ENCODE data around the gene MEGF6. TPM values are rescaled to one million over a fixed set of nuclear protein-coding genes. Genes with fewer than 3 reads are reported as not detected.

The MEGF6 gene
- total RNA-seq, 4 donors from 2014 or later: 10.0 to 24.7 (median 17.1) TPM

DNA sequence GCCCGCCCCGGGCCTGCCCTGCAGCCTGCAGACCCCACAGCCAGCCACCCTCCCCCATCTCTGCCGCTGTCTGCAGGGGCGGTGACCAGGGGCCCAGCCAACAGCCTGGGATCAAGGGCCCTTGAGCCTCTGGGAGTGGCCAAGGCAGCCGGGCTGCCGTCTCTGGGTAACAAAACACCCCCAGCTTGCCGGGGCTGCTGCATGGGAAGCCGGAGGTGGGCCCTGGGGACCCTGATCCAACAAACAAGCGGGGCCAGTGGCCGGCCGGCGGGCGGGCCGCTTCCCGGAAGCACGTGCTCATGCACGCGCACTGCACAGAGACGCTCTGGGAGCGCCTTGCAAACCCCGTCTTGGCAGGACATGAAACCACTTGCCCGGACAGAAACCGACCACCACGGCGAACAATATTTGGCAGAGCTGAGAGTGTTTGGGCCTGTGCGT is 13.2 kb downstream of the MEGF6 start:
- TF ChIP-seq, protein P1, sequence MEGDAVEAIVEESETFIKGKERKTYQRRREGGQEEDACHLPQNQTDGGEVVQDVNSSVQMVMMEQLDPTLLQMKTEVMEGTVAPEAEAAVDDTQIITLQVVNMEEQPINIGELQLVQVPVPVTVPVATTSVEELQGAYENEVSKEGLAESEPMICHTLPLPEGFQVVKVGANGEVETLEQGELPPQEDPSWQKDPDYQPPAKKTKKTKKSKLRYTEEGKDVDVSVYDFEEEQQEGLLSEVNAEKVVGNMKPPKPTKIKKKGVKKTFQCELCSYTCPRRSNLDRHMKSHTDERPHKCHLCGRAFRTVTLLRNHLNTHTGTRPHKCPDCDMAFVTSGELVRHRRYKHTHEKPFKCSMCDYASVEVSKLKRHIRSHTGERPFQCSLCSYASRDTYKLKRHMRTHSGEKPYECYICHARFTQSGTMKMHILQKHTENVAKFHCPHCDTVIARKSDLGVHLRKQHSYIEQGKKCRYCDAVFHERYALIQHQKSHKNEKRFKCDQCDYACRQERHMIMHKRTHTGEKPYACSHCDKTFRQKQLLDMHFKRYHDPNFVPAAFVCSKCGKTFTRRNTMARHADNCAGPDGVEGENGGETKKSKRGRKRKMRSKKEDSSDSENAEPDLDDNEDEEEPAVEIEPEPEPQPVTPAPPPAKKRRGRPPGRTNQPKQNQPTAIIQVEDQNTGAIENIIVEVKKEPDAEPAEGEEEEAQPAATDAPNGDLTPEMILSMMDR (IDR thresholded peaks at IDR 0.05; ENCODE audit: low read depth): no peak

DNA sequence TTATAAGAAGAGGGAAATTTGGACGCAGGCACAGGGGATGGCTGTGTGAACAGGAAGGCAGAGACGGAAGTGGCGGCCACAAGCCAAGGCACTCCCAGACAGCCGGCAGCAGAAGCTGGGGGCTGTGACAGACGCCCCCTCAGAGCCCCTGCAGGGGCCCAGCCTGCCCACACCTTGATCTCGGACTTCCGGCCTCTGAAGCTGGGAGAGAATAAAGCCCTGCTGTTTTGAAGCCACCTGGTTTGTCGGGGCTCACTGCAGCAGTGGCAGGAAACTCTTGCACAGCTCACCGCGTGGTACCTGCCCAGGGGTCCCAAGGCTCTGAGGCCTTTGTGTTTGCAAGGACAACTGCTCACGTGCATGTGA is 13.7 kb downstream of the MEGF6 start:
- TF ChIP-seq, protein P1 (IDR thresholded peaks at IDR 0.05; ENCODE audit: low read depth): no peak

DNA sequence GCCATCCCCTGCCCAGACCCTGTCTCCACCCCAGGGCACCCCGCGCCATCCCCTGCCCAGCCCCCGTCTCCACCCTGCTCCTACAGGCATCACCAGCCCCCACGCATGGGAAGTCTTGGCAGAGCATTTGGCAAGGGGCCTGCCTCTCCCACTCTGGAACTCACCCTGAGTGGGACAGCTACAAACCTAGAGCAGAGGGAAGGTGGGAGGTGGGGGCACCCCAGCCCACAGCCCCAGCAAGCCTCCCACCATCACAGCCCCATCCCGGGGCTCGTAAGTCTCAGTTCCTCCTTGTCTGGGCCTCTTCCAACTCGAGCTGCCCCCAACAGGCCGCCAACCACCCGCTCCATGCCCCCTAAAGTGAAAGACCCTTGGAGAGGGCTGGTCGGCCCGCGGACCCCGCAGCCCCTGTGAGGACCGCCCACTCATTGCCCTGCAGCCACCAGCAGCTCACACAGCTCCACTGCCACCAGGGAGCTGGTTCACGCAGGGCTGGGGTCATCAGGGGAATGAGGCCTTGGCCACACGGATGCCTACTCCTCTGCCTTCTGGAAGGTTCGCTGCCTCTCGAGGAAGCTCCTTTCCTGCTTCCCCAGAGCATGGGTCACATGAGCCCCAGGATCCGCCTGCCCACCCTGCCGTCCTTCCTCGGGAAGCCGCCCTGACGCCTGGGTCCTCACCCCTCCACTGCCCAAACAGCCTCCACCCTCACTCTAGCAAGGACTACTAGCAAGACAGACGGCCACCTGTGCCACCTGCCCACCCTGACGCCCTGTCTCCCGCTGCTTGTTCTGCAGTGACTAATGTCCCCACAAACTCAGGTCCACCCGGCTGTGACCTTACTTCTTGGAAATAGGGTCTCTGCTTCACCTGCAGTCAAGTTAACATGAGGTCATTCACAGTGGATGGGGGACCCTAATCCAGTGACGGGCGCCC is 14.4 kb downstream of the MEGF6 start:
- TF ChIP-seq, protein P1 (IDR thresholded peaks at IDR 0.05; ENCODE audit: low read depth): no peak

DNA sequence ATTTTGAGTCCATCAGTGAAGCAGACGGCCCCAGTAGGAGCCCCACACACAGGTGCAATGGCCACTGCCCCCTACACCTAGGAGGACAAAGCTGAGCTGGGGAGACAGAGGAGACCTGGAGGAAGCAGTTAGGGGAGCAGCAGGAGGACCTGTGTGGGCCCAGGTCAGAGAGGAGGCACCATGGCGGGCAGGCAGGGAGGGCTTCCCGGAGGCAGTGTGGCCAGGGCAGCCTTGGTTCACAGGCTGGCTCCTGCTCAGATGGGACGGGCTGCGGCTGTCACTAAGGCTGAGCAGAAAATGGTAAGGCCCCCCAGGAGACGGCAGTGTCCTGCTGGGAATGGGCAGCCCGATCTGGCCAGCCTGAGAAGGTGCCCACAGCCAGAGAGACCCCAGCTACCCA is 15.4 kb downstream of the MEGF6 start:
- TF ChIP-seq, protein P1 (IDR thresholded peaks at IDR 0.05; ENCODE audit: low read depth): no peak

DNA sequence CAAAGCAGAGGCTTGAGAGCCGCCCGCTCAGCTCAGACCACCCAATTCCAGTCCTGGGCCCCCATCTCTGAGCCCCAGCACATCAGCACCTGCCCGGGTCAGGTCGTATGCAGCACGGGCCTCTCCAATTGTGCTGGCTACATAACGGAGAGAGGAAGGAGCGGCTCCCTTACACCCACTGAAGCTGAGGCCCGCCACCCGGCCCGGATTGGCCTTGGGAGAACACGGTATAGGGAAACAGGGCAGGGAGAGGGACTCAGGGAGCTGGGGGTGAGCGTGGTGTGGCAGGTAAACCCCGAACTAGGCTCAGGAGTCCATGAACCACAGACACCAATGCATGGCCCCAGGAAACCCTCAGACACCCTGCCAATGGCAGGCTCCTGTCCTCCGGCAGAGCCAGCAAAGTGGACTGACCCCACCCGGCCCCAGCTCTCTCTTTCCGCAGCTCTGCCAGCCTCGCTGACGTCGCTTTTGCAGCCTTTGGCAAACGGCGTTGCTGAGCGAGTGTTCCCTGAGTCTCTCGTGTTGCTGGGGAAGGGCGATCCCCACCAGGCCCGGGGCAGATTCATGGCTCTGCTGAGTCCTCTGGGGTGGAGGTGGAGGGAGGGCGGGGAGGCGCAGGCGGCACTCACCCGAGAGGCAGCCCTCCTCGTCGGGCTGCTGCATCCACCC is 16.5 kb downstream of the MEGF6 start:
- TF ChIP-seq, protein P1 (IDR thresholded peaks at IDR 0.05; ENCODE audit: low read depth): no peak

DNA sequence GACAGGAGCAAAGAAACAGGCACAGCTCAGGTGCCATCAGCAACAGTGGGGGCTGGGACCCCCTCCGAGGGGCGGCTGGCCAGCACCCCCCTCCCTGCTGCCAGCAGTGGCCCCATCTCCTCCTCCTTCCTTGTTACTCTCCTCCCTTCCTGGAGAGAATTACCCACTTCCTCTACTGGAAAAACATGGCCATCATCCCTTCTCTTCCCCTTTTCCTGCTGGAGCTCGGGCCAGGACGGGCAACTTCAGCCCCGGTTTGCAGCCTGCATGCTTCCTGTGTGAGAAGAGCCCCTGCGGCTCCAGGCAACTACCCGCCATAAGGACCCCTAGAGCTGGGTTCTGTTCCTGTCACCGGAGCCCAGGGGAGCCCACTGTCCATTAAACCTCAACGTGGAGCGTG is 17.6 kb downstream of the MEGF6 start:
- TF ChIP-seq, protein P1 (IDR thresholded peaks at IDR 0.05; ENCODE audit: low read depth): no peak

DNA sequence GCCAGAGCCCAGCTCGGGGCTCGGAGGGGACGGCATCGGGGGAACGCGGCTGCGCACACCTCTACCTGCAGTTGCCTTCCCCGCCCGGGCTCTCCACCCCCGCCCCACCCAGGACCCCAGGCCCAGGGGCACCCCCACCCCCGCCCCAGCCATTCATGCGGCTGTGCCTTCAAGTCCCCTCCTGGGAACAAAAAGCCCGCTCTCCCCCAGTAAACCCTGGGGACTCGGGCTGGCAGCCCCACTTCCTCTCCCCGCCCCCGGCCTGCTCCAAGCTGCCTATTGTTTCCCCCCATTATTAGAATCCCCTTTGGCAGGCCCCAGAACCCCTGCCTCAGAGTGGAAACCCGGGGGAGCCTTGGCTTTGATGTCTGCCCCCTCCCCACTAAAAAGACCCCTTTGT is 18.0 kb downstream of the MEGF6 start:
- TF ChIP-seq, protein P1 (IDR thresholded peaks at IDR 0.05; ENCODE audit: low read depth): no peak

All from subcutaneous adipose tissue (tissue), 4 donors.